ENCODE results near the gene FBXO27. TPM values are rescaled to one million over a fixed set of nuclear protein-coding genes. Genes with fewer than 3 reads are reported as not detected.

The FBXO27 gene
- total RNA-seq, 4 donors from 2014 or later, result 3.4 to 11.3 (median 7.8) TPM

DNA sequence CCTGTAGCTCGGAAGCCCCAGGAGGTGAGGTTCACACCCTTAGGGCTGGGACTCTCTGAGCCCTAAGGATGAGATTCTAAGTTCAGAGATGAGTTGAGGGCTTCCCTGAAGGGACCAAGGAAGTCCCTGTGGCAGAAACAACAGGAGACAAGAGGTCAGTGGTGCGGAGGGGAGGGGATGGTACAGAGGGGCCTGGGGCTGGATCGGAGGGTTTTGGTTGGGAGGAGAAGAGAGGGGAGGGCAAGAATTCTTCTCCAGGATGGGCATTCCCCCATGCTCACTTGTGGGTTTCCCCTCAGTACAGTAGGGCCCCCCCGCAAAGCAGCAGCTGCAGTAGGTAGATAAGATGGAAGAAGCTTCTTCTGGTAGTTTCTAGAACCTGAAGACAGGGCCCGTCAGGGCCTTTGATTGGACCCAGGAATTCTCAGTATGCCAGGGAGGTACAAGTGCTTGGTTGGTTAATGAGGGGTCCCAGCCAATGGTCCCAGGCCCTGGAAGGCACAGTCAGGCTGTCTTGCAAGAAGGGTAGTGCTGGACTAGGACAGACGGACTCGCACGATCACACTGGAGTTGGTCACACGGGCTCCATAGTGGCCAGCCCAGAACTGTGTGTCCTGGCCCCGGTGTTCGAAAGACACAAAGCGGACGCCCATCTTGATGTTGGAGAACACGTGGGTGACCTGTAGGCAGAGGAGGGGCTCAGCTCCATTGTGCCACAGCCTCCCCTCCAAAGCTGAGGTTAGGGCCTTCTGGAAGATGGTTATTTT, 7.3 kb downstream of the FBXO27 start:
- H3K36me3 ChIP-seq, result no peaks in the 10 kb centered on the region
- no peaks in the 10 kb centered on the region for H3K4me1 ChIP-seq
- TF ChIP-seq, protein P1, sequence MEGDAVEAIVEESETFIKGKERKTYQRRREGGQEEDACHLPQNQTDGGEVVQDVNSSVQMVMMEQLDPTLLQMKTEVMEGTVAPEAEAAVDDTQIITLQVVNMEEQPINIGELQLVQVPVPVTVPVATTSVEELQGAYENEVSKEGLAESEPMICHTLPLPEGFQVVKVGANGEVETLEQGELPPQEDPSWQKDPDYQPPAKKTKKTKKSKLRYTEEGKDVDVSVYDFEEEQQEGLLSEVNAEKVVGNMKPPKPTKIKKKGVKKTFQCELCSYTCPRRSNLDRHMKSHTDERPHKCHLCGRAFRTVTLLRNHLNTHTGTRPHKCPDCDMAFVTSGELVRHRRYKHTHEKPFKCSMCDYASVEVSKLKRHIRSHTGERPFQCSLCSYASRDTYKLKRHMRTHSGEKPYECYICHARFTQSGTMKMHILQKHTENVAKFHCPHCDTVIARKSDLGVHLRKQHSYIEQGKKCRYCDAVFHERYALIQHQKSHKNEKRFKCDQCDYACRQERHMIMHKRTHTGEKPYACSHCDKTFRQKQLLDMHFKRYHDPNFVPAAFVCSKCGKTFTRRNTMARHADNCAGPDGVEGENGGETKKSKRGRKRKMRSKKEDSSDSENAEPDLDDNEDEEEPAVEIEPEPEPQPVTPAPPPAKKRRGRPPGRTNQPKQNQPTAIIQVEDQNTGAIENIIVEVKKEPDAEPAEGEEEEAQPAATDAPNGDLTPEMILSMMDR (IDR thresholded peaks at IDR 0.05), result no peak
- no peak for TF ChIP-seq POLR2A (IDR thresholded peaks at IDR 0.05)
- intact Hi-C loops (cut with DNase I; ENCODE audit: low total_unique reads), result no loop called here
- H3K9me3 ChIP-seq, result no peaks in the 10 kb centered on the region
- no peak overlapping the region for H3K27ac ChIP-seq
- no peaks in the 10 kb centered on the region for H3K27me3 ChIP-seq
- H3K4me3 ChIP-seq, result no peak overlapping the region
- no peak for DNase-seq

DNA sequence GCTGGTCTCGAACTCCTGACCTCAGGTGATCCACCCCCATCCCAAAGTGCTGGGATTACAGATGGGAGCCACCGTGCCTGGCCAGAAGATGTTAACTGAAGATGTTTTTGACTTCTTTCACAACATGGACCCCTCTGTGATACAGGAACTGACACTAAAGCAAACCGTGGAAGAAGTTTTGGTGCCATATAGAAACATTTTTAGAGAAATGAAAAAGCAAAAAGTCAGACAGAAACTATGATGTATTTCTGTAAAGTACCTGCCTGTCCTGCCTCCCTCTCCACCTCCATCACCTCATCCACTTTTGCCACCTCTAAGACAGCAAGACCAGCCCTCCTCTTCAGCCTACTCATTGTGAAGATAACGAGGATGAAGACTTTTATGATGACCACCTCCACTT, 11.3 kb downstream of the FBXO27 start:
- intact Hi-C loops (cut with DNase I; ENCODE audit: low total_unique reads), result no loop called here
- Histone ChIP-seq H3K9me3 (no peaks in the 10 kb centered on the region), H3K4me3 (no peak overlapping the region), H3K27me3 (no peaks in the 10 kb centered on the region), H3K36me3 (no peaks in the 10 kb centered on the region), H3K4me1 (no peaks in the 10 kb centered on the region), H3K27ac (no peak overlapping the region)
- DNase-seq, result no peak
- no peak for TF ChIP-seq POLR2A (IDR thresholded peaks at IDR 0.05)
- TF ChIP-seq, protein P1 (IDR thresholded peaks at IDR 0.05), result no peak

DNA sequence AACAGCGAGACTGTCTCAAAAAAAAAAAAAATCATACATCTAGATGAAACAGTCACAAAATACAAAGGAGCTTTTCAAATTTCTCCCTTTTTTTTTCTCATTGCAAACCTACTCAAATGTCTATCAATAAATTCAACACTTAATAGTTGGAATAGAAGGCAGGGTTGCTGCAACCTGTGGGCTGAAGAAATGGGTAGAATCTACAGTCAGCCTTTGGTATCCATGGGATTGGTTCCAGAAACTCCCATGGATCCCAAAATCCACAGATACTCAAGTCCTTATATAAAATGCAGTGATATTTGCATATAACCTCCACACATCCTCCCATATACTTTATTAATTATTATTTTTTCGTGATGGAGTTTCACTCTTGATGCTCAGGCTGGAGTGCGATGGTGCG, 14.7 kb downstream of the FBXO27 start:
- no peak overlapping the region for H3K27ac ChIP-seq
- H3K36me3 ChIP-seq, result no peaks in the 10 kb centered on the region
- no peak overlapping the region for H3K4me3 ChIP-seq
- no peak for TF ChIP-seq POLR2A (IDR thresholded peaks at IDR 0.05)
- TF ChIP-seq, protein P1 (IDR thresholded peaks at IDR 0.05), result no peak
- no peaks in the 10 kb centered on the region for H3K27me3 ChIP-seq
- H3K4me1 ChIP-seq, result no peaks in the 10 kb centered on the region
- no peaks in the 10 kb centered on the region for H3K9me3 ChIP-seq
- intact Hi-C loops (cut with DNase I; ENCODE audit: low total_unique reads), result no loop called here
- DNase-seq, result no peak

DNA sequence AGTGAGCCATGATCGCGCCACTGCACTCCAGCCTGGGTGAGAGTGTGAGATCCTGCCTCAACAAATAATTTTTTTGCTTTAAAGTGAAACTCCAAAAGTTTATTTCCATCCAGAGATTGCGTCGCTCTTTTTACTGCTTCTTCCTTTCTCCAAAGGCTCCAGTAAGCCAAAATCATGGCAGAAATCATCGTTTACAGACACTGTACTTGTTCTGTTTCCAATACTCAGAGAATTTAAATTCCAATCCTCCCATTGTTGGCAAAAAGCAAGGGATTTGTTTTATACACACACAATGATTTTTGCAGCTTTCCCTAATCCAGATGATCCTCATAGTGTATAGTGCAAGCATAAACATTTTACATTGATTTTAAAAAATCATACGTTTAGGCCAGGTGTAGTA, 15.3 kb downstream of the FBXO27 start:
- Histone ChIP-seq H3K36me3 (no peaks in the 10 kb centered on the region), H3K27me3 (no peaks in the 10 kb centered on the region), H3K9me3 (no peaks in the 10 kb centered on the region), H3K4me3 (no peak overlapping the region), H3K27ac (no peak overlapping the region), H3K4me1 (no peaks in the 10 kb centered on the region)
- no peak for TF ChIP-seq POLR2A (IDR thresholded peaks at IDR 0.05)
- TF ChIP-seq, protein P1 (IDR thresholded peaks at IDR 0.05), result no peak
- DNase-seq, result no peak
- intact Hi-C loops (cut with DNase I; ENCODE audit: low total_unique reads), result no loop called here

DNA sequence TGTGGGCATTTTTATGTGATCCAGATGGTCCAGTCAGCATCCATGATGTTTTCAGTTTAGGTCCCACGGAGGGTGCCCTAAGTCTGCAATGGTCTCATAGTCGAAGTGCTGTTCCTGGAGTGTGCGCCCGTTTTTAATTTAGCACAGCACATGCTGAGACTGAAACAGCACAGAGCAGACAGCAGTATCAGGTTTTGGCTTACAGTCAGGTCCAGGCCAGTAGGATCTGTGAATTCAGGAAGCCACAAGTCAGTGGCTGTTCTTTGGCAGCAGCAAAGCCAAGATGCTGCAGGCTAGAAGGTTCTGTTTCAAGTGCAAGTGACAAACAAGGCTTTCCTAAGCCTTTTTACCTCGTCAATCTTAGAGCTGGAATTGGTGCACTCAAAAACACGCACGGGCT, 18.3 kb downstream of the FBXO27 start:
- DNase-seq, result no peak
- TF ChIP-seq, protein P1 (IDR thresholded peaks at IDR 0.05), result no peak
- Histone ChIP-seq H3K27me3 (no peaks in the 10 kb centered on the region), H3K4me3 (no peak overlapping the region), H3K9me3 (no peaks in the 10 kb centered on the region), H3K36me3 (no peaks in the 10 kb centered on the region), H3K27ac (no peak overlapping the region), H3K4me1 (no peaks in the 10 kb centered on the region)
- intact Hi-C loops (cut with DNase I; ENCODE audit: low total_unique reads), result no loop called here
